ENCODE results near the gene ATG10.

ATG10 gene

DNA sequence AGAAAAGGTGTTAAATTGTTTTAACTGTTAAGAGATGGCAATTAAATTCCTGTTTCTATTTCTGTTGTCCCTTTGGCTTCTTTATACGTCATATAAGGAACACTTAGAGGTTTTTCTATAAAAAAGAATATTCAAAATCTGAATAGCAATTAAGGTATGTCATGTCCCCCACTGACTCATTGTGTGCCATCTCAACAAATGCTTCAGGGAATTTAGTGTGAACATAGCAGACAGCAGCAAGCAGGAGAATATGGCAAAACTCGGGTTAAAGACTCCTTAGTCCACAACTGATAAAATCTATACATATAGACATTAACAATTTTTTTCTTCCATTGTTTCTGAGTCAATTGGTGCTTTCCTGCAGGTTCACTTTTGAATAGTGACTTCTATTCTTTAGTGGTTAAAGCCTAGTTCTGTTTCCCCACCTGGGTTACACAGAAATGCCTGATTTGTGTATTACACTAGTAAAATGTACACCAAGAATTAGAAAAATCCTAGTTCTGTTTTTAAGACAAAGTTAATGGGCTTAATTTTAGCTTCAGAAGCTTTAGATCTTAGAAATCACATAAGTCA lies 324.2 kb downstream of the ATG10 start:
- no peak for DNase-seq (ENCODE audit: extremely low spot score, insufficient read length, low read depth)
- FAIRE-seq: no peak

DNA sequence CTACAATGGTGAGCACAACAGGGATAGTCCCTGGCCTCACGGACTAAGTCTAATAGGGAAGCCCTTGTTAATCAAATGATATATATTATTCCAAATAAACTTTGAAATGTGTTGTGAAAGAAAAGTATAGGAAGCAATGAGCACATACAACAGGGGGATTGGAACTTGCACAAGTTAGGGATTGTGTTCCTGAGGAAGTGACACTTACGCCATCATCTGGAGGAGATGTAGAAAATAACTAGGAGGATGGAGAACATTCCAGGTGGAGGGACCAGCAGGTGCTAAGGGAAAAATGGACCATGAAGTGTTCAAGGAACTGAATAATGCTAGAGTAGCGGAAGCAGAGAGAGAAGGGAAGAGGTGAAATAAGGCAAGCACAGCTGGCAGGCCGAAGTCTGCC lies 325.1 kb downstream of the ATG10 start:
- FAIRE-seq: no peak

DNA sequence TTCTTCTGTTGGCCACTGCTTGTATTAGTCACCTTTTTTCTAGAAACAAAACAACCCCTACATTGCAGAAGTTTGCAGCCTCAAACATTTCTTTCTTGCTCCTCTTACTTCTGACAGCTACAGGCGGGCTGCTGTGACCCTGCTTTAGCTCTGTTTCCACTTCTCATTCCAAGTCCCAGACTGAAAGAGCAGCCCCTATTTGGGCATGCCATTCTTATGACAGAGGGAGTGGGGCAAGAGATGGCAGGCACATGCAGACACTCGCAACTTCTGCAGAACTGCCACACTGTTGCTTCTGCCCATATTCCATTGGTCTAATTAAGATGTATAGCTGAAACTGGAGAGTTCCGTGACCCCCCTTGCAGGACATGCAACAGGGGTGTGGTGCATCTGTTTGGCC lies 325.9 kb downstream of the ATG10 start:
- FAIRE-seq (no peak), DNase-seq (ENCODE audit: extremely low spot score, insufficient read length, low read depth) (no peak)

More for the DNA sequence above, 325.1 kb downstream of the ATG10 start:
- DNase-seq (ENCODE audit: extremely low spot score, insufficient read length, low read depth): no peak

DNA sequence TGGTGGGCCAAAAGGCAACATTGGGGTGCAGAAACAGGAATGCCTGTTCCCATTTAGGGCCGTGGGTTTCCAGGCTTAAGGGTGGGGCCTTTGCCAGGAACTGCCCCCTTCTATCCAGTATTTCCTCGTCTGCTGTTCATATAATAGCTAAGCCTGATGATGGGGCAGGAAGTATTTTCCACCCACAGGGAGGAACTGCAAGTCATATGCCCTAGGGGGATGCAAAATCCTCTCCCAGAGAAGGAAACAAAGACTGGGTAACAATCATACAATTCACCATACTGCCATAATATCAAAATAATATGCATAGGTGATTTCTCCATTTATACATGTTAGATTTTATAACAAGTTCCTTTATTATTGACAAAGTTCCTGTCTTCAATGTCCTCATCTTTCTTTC lies 326.8 kb downstream of the ATG10 start:
- DNase-seq (ENCODE audit: extremely low spot score, insufficient read length, low read depth): no peak
- FAIRE-seq: no peak

DNA sequence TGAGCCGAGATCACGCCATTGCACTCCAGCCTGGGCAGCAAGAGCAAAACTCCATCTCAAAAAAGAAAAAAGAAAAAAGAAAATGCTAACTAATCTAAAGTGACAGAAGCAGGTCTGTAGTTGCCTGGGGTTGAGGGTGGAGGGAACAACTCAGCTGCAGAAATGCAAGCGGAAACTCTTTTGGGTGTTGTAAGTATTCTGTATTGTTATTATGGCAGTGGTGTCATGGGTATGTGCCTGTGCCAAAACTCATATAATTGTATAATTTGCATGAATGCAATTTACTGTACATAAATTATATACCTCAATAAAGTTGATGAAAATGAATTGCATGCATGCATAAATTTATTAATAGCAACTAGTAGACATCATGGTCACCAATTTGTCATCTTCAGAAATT lies 329.4 kb downstream of the ATG10 start:
- FAIRE-seq: no peak
- no peak for DNase-seq (ENCODE audit: extremely low spot score, insufficient read length, low read depth)
